ENCODE data around the gene RNU1-4.
"Not testable (repeated sequence)": the region's sequence is repeated elsewhere in the genome, so short reads cannot be mapped to it uniquely, and the experiment has no call there.

RNU1-4 gene

GRCh38 chr1:16709659-16710087 is 30.6 kb upstream of the RNU1-4 start:
- peak; percentile 51 for DNase-seq

DNA sequence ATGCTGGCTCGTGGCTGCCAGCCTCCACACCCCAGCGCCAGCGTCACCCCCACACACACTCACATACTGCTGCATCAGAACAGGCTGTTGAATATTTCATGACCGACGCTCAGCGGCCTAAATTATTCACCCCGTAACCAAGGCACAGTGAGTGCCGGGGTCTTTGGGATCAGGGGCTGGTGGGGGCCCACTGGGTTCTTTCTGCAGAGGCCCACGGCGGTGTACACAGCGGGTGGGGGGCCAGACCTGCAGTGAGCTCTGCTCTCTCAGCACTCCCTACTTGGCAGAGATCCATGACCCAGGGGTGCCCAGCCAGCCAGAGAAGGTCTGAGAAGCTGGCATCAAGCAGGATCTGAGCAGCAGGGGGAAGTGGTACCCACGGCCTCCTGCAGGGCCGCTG is 29.7 kb upstream of the RNU1-4 start:
- not testable (repeated sequence) for DNase-seq

GRCh38 chr1:16712131-16712530 is 28.2 kb upstream of the RNU1-4 start:
- DNase-seq = not testable (repeated sequence)

- not testable (repeated sequence) for DNase-seq
Observed at GRCh38 chr1:16712582-16712981, 27.7 kb upstream of the RNU1-4 start.

DNA sequence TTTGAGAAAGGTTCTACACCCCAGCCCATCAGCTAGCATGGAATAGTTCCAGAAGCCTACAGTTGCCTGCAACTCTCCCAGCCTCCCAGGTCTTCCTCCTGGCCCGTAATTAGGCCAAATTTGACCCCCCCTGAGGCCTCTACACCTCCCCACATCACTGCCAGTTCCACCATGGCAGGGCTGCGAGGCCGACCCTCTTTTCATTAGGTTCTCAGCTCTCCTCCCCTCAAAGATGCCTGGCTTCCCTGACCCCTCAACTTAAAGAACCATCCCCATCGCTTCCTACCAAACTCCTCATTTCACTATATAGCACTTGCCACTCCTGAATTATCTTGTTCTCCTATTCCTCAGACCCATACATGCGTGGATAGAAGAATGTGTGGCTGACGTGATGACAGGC is 27.3 kb upstream of the RNU1-4 start:
- not testable (repeated sequence) for DNase-seq

- not testable (repeated sequence) for DNase-seq
Observed at GRCh38 chr1:16713480-16713879, 26.8 kb upstream of the RNU1-4 start.

DNA sequence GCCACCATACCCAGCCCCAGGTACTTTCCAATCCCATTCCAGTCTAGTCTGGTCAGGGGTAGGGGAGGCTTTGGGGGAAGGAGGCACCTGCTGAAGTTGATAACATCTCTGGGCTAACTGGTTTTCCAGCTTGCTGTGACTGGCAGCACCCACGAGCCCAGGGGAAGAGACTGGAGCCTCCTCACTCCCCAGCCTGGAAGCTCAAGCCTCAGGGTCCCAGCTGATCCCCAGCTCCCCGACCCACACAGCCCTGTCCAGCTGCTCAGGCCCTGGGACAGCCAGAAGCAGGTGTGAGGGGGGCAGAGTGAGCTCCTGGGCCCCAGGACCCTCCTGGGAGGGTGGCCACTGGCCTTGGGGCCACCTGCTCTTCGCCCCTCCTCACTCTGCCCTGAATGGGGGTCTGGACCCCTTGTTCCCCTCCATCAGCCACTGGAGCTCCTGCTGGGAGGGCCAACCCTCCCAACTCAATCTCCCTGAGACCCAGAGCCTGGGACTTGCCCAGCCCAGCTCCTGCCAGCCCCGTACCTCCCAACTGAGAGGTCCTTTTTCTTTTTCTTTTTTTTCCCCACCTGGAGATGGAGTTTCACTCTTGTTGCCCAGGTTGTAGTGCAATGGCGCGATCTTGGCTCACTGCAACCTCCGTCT is 23.5 kb upstream of the RNU1-4 start:
- peak; percentile 38 for DNase-seq

DNA sequence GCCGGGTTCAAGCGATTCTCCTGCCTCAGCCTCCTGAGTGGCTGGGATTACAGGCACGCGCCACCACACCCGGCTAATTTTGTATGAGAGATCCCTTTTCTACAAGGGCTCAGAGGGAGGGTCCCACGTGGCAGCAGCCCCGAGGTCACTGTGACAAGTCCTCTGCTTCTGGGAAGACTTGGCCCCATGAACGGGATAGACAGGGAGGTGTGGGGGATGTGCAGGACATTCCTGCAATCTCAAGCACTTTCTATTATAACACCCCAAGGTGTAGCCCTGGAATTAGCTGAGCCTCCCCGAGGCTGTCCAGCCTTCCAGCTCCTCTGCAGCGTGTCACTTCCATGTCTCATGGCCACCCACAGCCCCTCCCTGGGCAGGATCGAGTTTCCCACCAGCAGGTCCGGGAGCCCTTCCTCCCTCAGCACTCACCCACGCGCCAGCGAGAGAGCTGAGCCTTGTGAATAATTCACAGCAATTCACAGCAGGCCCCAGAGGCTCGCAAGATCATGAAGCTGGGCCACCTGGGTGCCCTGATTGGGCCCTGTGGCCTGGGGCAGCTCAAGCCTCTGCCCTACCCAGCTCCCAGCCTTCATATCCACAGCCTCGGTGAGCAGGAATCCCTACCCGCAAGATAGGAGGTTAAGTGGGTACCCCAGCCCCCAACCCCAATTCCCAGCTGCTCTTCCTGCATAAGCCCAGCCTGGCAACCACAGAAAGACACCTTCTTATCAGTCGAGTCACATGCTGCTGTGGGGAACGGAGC is 22.8 kb upstream of the RNU1-4 start:
- no peak for DNase-seq

GRCh38 chr1:16718099-16718907 is 22.0 kb upstream of the RNU1-4 start:
- not testable (repeated sequence) for DNase-seq

DNA sequence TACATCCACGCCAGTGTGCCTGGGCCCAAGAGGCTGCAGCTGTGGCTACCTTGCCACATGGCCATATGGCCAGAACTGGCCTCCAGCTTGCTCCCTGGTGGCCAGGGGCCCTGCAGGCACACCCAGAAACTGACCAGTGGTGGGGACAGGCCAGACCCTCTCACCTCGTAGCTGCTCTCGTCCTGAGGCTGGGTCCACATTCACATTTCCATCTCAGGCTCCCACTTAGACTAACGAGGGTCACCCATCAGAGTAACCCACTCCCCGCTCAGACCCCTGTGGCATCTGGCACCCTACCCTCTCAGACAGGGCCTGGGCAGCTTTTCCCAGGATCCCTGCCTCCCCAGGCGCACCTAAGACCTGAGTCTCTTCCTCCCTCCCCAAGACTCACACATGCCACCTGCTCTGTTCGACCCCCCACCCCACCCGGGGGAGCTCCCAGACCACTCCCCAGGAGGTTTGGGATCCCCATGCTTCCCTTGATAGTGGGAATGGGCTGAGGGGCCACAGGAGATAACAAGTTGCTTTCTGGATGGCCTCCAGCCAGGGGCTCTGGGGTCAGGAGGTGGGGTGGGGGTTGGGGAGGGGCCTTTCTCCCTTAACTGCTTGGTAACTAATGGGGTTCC is 21.3 kb upstream of the RNU1-4 start:
- DNase-seq = no peak

GRCh38 chr1:16719571-16720350 is 20.6 kb upstream of the RNU1-4 start:
- no peak for DNase-seq

GRCh38 chr1:16720351-16721223 is 19.7 kb upstream of the RNU1-4 start:
- no peak for DNase-seq

DNA sequence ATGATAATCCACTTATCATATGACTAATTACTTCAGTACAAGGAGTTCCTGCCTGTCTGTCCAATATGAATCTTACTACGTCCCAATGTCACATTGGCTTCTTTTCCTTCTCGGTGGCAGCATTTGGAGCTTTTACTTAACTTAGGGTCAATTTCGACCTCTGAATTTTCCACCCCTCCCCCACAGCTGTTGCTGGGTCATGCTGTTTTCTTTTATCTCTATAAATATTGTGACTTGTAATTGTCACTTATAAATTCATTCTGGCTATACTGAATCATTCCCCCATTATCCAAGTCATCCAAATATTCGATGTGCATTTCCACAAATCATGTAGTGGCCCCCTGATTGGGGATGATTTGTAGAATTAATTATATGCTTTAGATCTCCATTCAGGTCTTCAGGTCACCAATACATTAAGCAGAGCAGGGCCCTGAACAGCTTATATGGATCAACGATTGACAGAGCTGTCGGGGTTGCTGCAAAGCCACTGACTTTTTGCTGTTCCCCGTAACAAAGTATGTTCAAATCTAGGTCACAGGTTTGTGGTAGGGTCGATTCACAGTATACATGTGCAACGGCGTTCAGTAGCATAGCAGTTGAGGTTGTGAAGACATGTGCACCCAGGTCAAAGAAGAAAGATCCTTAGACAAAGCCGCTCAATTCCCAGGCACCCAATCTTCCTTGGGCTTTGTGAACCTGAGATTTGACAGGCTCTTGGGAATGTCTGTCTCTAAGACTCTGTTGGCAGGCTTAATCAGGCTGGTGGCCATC is 18.3 kb upstream of the RNU1-4 start:
- DNase-seq = no peak

GRCh38 chr1:16724718-16725438 is 15.4 kb upstream of the RNU1-4 start:
- DNase-seq = no peak

GRCh38 chr1:16725439-16726245 is 14.7 kb upstream of the RNU1-4 start:
- DNase-seq = not testable (repeated sequence)

DNA sequence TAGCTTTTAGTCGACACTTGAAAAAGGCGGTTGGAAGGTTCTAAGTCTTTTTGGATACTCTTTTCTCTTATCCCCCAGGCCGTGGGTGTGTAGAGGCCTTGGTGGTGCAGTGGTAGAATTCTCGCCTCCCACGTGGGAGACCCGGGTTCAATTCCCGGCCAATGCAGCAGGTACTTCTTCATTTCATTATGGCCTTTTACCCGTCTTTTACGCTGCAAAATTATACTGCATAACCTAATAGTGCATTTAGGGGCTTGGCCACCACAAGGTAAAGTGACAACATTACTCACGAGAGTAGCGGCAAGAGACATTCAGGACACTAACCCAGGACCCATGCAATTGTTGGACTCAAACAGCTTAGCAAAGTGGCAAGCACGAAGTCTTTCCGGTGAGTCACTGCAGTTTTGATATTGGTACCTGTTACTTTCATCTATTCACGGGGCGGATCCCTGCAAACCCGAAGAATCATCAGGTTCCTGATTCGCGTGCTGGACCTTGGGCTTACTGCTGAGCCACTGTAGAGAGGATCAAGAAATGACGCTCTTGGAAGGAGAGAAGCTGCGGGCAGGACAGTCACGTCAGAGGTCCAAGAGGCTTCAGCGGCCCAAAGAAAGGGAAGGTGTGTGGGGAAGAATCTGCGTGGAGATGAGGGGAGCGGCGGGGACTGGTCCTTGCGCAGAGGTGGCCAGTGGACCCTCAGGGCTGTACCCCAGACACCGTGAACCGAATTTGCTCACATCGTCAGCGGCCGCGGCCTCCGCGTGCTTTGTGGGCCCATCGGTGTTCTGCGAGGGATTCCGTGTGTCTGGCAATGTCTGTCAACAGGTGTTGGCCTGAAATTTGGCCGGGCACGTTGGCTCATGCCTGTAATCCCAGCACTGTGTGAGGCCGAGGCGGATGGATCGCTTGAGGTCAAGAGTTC is 12.9 kb upstream of the RNU1-4 start:
- peak; percentile 27 for DNase-seq

DNA sequence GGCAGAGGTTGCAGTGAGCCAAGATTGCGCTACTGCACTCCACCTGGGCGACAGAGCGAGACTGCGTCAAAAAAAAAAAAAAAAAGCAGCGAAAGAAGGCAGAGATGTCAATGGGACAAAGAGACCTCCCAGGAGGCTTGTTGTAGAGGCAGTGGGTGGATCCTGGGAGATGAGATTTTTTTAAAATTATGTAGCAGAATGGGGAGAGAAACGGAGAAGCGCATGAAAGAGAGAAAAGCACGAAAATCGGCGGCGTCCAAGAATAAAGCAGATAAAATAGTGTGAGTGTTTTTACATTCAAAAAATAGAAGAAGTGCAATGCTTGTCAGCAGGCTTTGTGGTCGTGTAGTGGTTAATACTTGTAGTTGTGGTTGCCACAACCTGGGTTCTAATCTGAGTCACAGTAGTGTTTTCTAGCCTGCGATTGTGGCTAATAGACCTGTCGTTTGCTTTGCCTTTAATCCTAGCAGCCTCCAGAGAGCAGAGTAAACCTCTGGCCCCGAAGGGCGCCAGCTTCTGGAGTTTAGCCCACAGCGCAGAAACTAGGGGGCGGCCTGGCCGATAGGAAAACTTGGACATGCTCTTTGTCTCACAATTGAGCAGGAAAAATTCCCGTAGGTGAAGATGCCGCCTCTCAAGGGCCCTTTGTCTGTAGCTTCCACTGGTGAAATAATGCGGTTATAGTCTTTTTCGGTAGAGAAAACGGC is 11.9 kb upstream of the RNU1-4 start:
- DNase-seq = not testable (repeated sequence)
